Gastroesophageal sphincter (tissue), 3 donors: ENCODE results near the gene INTS15.

ENCODE experiments used
- EP300 ChIP-seq: sonication (generic); formaldehyde crosslinking; IDR thresholded peaks from one replicate; pipeline ENCODE4 v1.6.1; 2017; ENCODE audit warnings: antibody characterized with exemption, mild to moderate bottlenecking
- POLR2A ChIP-seq, 2 donors: fragments of 450-650 bp; IDR thresholded peaks; one replicate each; pipeline ENCODE4 v1.6.1; 2017; ENCODE audit warnings: antibody characterized with exemption in 2 of 2, mild to moderate bottlenecking in 2 of 2, moderate library complexity in 1 of 2
- TF ChIP-seq, protein P1 (sequence below), 4 experiments: fragments of 200-600 bp in 2 of 4; fragments of 450-650 bp in 2 of 4; sonication (generic) in 1 of 4; IDR thresholded peaks; one replicate each; pipeline ENCODE4 v1.5.1; 2017 to 2019; ENCODE audit warnings: antibody characterized with exemption in 4 of 4, mild to moderate bottlenecking in 2 of 4, moderate library complexity in 2 of 4

DNA sequence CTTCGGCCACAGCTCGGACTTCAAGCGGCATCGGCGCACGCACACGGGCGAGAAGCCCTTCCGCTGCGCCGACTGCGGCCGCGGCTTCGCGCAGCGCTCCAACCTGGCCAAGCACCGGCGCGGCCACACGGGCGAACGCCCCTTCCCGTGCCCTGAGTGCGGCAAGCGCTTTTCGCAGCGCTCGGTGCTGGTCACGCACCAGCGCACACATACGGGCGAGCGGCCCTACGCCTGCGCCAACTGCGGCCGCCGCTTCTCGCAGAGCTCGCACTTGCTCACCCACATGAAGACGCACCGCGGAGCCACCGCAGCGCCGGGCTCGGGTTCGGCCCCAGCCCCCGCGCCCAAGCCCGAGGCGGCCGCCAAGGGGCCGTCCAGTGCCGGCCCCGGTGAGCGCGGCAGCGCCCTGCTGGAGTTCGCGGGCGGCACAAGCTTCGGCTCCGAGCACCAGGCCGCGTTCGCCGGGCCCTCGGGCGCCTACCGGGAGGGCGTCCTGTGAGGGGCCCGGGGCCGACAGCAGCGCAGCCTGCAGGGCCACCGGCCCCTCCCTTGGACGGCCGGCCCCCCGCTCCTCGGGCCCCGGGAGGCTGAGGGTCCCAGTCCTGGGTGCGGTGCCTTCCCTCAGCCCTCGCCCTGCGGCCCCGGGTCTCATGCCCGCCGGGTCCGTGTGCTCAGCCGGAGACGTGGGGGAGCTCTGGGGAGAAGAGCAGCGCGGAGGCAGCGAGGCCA lies 64.5 kb downstream of the INTS15 start:
- TF ChIP-seq, protein P1, sequence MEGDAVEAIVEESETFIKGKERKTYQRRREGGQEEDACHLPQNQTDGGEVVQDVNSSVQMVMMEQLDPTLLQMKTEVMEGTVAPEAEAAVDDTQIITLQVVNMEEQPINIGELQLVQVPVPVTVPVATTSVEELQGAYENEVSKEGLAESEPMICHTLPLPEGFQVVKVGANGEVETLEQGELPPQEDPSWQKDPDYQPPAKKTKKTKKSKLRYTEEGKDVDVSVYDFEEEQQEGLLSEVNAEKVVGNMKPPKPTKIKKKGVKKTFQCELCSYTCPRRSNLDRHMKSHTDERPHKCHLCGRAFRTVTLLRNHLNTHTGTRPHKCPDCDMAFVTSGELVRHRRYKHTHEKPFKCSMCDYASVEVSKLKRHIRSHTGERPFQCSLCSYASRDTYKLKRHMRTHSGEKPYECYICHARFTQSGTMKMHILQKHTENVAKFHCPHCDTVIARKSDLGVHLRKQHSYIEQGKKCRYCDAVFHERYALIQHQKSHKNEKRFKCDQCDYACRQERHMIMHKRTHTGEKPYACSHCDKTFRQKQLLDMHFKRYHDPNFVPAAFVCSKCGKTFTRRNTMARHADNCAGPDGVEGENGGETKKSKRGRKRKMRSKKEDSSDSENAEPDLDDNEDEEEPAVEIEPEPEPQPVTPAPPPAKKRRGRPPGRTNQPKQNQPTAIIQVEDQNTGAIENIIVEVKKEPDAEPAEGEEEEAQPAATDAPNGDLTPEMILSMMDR (IDR thresholded peaks at IDR 0.05): no peak
- TF ChIP-seq EP300: no peak
- no peak for TF ChIP-seq POLR2A (IDR thresholded peaks at IDR 0.05)
